Smooth muscle cell (in vitro differentiated cells): ENCODE measurements around the gene STMN3. TPM values are rescaled to one million over a fixed set of nuclear protein-coding genes. Genes with fewer than 3 reads are reported as not detected.

Experiments used
- DNase-seq: peaks from one replicate; lab custom pipeline; 2025; ENCODE audit not compliant: unreplicated experiment; lab: John Stamatoyannopoulos, UW
- H2AFZ ChIP-seq: fragments of 200-600 bp; sonication (generic); 2 replicates; pipeline ENCODE4 v1.6.0; 2016; ENCODE audit warnings: antibody characterized with exemption, low read depth, mild to moderate bottlenecking
- H3F3A ChIP-seq: fragments of 200-600 bp; sonication (generic); 2 replicates; pipeline ENCODE4 v1.6.0; 2017; ENCODE audit warnings: antibody characterized with exemption, low read depth
- H3K27ac ChIP-seq: fragments of 200-600 bp; sonication (generic); 2 replicates; pipeline ENCODE4 v1.5.1; 2016; ENCODE audit warnings: low read depth, mild to moderate bottlenecking
- H3K27me3 ChIP-seq: fragments of 200-600 bp; sonication (generic); 2 replicates; pipeline ENCODE4 v1.6.1; 2016; ENCODE audit warnings: low read depth, mild to moderate bottlenecking
- H3K36me3 ChIP-seq: fragments of 200-600 bp; sonication (generic); 2 replicates; pipeline ENCODE4 v1.5.1; 2016; ENCODE audit warnings: low read depth
- H3K4me1 ChIP-seq: fragments of 200-600 bp; sonication (generic); 2 replicates; pipeline ENCODE4 v1.5.1; 2016; ENCODE audit warnings: low read depth
- H3K4me2 ChIP-seq: fragments of 200-600 bp; sonication (generic); 2 replicates; pipeline ENCODE4 v1.6.0; 2016; ENCODE audit warnings: mild to moderate bottlenecking
- H3K4me3 ChIP-seq: fragments of 200-600 bp; sonication (generic); 2 replicates; pipeline ENCODE4 v1.5.1; 2016; ENCODE audit warnings: mild to moderate bottlenecking
- H3K79me2 ChIP-seq: fragments of 200-600 bp; sonication (generic); 2 replicates; pipeline ENCODE4 v1.6.0; 2016; ENCODE audit warnings: low read depth, mild to moderate bottlenecking
- H3K9ac ChIP-seq: fragments of 200-600 bp; sonication (generic); 2 replicates; pipeline ENCODE4 v1.6.0; 2016; ENCODE audit warnings: low read depth
- H3K9me3 ChIP-seq: fragments of 200-600 bp; sonication (generic); replicated peaks from 2 replicates; pipeline ENCODE4 v1.5.1; 2016; ENCODE audit warnings: low read depth
- H4K20me1 ChIP-seq: fragments of 200-600 bp; sonication (generic); 2 replicates; pipeline ENCODE4 v1.6.0; 2016; ENCODE audit warnings: low read depth
- WGBS: methylation state at CpG from one replicate; pipeline ENCODE4 v1.1.7; 2016; ENCODE audit warnings: low lambda C conversion rate; 5-methylcytosine and 5-hydroxymethylcytosine counted together
- polyA plus RNA-seq: library from polyadenylated mRNA; unstranded; fragments of >200 nt; fragmentation: Nextera tagmentation; extraction: Ambion mirVana; gene quantifications from 2 replicates; pipeline ENCODE4 v1.2.1, GENCODE V29; 2016
- total RNA-seq: library from RNA; depleted of rRNA; stranded (reverse); fragments of >200 nt; gene quantifications from 2 replicates; pipeline ENCODE4 v1.2.3, GENCODE V29; 2014
- TF ChIP-seq, protein P1 (sequence below): fragments of 200-600 bp; sonication (generic); IDR thresholded peaks from 2 replicates; pipeline ENCODE4 v1.5.1; 2017; ENCODE audit warnings: borderline replicate concordance, mild to moderate bottlenecking, antibody characterized with exemption; ENCODE audit not compliant: insufficient read depth, poor library complexity, severe bottlenecking

Gene STMN3
- total and polyA plus RNA-seq, 2 experiments from 2014 or later: 4.8 to 10.8 TPM

DNA sequence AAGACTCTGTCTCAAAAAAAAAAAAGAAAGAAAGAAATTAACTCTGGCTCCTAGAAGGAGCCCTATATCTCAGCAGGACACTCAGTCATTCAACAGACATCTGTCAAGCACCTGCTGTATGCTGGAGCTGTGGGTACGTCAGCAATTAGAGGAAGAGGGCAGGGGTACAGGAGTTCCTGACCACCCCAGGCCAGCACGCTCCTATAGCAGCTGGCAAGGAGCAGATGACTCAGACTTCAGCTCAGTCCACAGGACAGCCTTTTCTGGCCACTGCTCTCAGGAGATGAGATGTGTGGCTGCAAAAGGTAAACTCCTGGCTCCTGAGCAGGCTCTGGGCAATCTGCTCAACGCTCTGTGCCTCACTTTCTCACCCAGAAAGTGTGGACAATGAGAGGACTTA, 3.2 kb upstream of the STMN3 start:
- Histone ChIP-seq H3K4me1 (peaks cover 4% of the 10 kb centered on the region), H3K4me3 (no peak overlapping the region), H3F3A (no peaks in the 10 kb centered on the region), H3K27me3 (no peaks in the 10 kb centered on the region), H3K79me2 (no peaks in the 10 kb centered on the region), H3K9ac (no peak overlapping the region), H3K9me3 (no peaks in the 10 kb centered on the region), H3K27ac (no peak overlapping the region), H3K4me2 (no peak overlapping the region), H2AFZ (no peak overlapping the region), H4K20me1 (peaks cover 7% of the 10 kb centered on the region), H3K36me3 (no peaks in the 10 kb centered on the region)
- 92% methylated on average over 3 of the region's 3 CpGs for WGBS
- no peak for DNase-seq
- TF ChIP-seq, protein P1, sequence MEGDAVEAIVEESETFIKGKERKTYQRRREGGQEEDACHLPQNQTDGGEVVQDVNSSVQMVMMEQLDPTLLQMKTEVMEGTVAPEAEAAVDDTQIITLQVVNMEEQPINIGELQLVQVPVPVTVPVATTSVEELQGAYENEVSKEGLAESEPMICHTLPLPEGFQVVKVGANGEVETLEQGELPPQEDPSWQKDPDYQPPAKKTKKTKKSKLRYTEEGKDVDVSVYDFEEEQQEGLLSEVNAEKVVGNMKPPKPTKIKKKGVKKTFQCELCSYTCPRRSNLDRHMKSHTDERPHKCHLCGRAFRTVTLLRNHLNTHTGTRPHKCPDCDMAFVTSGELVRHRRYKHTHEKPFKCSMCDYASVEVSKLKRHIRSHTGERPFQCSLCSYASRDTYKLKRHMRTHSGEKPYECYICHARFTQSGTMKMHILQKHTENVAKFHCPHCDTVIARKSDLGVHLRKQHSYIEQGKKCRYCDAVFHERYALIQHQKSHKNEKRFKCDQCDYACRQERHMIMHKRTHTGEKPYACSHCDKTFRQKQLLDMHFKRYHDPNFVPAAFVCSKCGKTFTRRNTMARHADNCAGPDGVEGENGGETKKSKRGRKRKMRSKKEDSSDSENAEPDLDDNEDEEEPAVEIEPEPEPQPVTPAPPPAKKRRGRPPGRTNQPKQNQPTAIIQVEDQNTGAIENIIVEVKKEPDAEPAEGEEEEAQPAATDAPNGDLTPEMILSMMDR: no peak

DNA sequence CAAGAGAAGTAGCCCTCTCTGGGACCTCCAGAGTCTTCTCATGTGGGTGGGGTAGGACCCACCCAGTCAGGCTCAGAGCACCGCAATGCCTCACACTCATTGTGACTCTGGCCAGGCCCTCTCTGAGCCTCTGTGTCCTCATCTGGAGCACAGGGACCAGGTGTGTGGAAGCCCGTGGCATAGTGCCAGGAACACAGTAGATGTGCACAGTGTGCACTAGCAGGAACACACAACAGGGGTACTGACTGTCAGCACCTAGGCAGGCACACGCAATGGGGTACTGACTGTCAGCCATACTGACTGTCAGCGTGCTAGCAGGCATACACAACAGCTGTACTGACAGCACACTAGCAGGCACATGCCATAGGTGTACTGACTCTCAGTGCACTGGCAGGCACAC, 2.0 kb upstream of the STMN3 start:
- Histone ChIP-seq H3K4me1 (peaks cover 4% of the 10 kb centered on the region), H3K79me2 (no peaks in the 10 kb centered on the region), H3F3A (no peaks in the 10 kb centered on the region), H3K27me3 (no peaks in the 10 kb centered on the region), H2AFZ (no peak overlapping the region), H3K27ac (no peak overlapping the region), H3K9ac (no peak overlapping the region), H4K20me1 (peaks cover 13% of the 10 kb centered on the region), H3K36me3 (no peaks in the 10 kb centered on the region), H3K9me3 (no peaks in the 10 kb centered on the region), H3K4me2 (no peak overlapping the region), H3K4me3 (no peak overlapping the region)
- no peak for DNase-seq
- WGBS: 71% methylated on average over 4 of the region's 4 CpGs
- TF ChIP-seq, protein P1: no peak

DNA sequence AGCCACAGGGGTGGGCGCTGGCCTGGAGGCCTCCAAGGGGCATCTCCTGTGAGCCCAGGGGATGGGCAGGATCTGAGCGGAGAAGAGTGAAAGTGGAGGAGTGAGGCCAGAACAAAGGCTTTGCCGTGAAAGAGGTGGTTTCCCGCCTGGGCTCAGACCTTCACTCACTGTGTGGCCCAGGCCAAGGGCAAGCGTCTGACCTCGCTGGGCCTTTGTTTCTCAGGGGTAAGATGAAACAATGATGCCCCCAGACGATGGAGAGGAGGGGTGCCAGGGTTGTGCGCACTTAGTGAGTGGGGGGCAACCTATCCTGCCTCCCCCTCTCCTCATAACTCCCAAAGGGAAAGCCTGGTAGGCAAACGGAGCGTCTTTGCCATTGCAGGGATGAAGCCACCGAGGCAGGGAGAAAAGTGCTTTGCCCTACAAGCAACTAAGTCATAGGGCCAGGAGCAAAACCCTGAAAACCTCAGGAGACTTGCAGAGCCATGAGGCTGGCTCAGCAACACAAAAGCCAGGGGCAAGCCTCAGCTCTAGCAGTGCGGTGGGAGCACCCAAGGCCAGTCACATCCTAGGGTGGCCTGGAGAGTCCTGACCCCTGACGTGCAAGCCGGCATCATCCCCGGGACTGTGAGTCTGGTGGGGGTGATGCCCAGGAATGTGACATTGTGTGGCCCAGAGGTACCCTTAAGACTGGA, 897 bp upstream of the STMN3 start:
- H3K27me3 ChIP-seq: no peaks in the 10 kb centered on the region
- no peak overlapping the region for H3K9ac ChIP-seq
- no peaks in the 10 kb centered on the region for H3K9me3 ChIP-seq

More for the DNA sequence above, 897 bp upstream of the STMN3 start:
- Histone ChIP-seq H3K36me3 (no peaks in the 10 kb centered on the region), H3K79me2 (no peaks in the 10 kb centered on the region), H2AFZ (no peak overlapping the region), H3K4me1 (peaks cover 4% of the 10 kb centered on the region), H4K20me1 (peaks cover 13% of the 10 kb centered on the region), H3K4me2 (peak overlapping the region; percentile 85), H3K4me3 (peak overlapping the region; percentile 58), H3K27ac (no peak overlapping the region), H3F3A (no peaks in the 10 kb centered on the region)
- DNase-seq: no peak
- WGBS: 56% methylated on average over 15 of the region's 15 CpGs
- TF ChIP-seq, protein P1: no peak
